Endothelial cell of umbilical vein (primary cell): ENCODE data around the gene CUL7.

Experiments used
- CTCF ChIP-seq, 2 donors: IDR thresholded peaks; 1 replicate in 1 of 2; 2 replicates in 1 of 2; pipeline ENCODE4 v1.5.1; 2011; ENCODE audit warnings: low read length in 2 of 2, mild to moderate bottlenecking in 2 of 2, moderate library complexity in 2 of 2, control low read depth in 1 of 2, inconsistent platforms in 1 of 2, low read depth in 1 of 2; ENCODE audit not compliant: insufficient read depth in 1 of 2; ENCODE audit errors: extremely low read depth in 1 of 2
- EZH2 ChIP-seq: IDR thresholded peaks from 2 replicates; pipeline ENCODE4 v1.6.1; 2012; ENCODE audit warnings: borderline replicate concordance, low read depth, mild to moderate bottlenecking, moderate library complexity, low read length, inconsistent platforms; ENCODE audit not compliant: severe bottlenecking
- GATA2 ChIP-seq: IDR thresholded peaks from 2 replicates; pipeline ENCODE4 v1.7.0; 2011; ENCODE audit warnings: low read depth, mild to moderate bottlenecking, moderate library complexity, mixed read lengths, low read length; ENCODE audit not compliant: insufficient read length, insufficient read depth
- POLR2A ChIP-seq: IDR thresholded peaks from 2 replicates; pipeline ENCODE4 v1.6.1; 2012; ENCODE audit warnings: low read depth, mild to moderate bottlenecking, control low read depth, low read length

GRCh38 chr6:43006251-43006650 lies 47.4 kb downstream of the CUL7 start:
- TF ChIP-seq POLR2A (no peak), EZH2 (no peak), CTCF (IDR thresholded peaks at IDR 0.05; ENCODE audit: extremely low read depth in 1 of 2, insufficient read depth in 1 of 2, low read depth in 1 of 2, low read length in 2 of 2) (no peak), GATA2 (no peak)
